GM19467 (cell line): ENCODE results near the gene FRMD7.
"Not testable (repeated sequence)": the region's sequence is repeated elsewhere in the genome, so short reads cannot be mapped to it uniquely, and the experiment has no call there.

Source experiments
- ATAC-seq: cut with Tn5 transposase; IDR thresholded peaks from one replicate; pipeline ENCODE4 v1.9.1; 2021; ENCODE audit warnings: mild to moderate bottlenecking, moderate library complexity; ENCODE audit not compliant: unreplicated experiment

The FRMD7 gene, protein sequence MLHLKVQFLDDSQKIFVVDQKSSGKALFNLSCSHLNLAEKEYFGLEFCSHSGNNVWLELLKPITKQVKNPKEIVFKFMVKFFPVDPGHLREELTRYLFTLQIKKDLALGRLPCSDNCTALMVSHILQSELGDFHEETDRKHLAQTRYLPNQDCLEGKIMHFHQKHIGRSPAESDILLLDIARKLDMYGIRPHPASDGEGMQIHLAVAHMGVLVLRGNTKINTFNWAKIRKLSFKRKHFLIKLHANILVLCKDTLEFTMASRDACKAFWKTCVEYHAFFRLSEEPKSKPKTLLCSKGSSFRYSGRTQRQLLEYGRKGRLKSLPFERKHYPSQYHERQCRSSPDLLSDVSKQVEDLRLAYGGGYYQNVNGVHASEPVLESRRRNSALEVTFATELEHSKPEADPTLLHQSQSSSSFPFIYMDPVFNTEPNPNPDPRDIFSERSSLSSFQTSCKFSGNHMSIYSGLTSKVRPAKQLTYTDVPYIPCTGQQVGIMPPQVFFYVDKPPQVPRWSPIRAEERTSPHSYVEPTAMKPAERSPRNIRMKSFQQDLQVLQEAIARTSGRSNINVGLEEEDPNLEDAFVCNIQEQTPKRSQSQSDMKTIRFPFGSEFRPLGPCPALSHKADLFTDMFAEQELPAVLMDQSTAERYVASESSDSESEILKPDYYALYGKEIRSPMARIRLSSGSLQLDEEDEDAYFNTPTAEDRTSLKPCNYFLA

DNA sequence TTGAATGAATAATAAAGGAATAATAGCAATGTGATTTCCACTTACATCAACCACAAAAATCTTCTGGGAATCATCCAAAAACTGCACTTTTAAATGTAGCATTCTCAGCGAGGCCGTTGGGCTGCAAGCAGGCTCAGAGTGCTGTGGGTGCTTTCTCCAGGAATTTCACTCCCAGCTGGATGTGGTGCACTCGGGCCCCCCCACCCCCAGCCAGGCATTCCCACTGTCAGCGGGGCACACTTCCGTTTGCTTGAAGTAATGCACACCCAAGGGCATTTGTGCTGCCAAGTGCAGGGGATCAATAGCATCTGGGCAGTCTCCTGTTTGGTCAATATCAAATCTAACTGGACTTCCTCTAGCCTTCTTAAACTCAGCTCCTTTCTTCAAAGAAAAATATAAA lies at the start of gene FRMD7:
FRMD7 (minus strand) TSS at position 278 of the 400 bp plus-strand sequence; CDS start at position 102, 176 bp downstream.
- no peak for ATAC-seq

DNA sequence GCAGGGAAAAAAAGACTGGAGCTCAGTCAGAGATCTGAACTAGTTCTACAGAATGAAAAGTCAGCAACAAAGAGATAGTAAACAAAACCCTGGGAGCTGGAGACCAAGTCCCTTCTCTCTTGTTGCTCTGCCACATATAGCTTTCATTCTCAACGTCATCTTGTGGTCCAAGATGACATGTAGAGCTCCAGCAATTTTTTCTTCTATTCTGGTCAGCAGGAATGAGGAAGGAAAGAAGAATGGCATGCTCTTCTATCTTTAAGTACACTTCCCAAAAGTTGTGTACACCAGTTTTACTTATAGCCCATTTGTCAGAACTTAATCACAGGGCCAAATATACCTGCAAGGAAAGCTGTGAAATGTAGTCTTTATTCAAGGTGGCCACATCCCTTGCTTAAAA lies 45.8 kb upstream of the FRMD7 start:
- ATAC-seq, result no peak

DNA sequence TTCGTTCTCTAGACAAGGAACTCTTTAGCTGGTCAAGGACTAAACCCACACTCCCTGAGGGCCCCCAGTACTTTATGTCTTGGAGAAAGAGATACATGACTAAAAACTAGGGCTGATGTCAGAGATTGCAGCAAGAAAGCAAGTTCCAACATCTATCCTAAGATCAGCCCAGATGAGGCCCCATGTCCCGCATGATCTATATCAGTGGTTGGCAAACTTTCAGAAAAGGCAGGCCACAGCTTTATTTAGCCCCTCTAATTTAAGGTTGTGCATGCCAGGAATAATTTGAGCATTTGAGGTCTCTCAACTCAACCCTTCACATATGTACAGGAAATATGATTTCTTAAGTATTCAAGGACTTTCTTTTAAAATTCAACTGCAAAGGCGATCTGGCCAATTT lies 44.1 kb upstream of the FRMD7 start:
- ATAC-seq, result no peak

DNA sequence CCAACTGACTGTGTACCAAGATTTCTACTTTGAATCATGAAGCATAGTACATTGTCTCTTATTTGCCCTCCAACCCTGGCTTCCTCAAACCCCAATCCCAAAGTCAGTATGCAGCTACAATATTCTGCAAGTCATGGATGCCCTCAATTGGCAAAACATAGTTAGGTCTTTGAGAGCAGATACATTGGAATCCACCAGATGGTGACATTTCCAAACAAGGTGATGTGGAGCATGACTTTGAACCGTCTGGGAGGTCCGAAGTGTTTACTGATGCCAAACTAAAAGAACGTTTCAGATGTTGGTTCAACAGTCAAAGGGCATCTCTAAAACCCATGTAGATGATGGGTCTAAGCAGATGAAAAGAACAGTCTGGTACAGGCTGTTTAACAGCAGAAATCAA lies 43.7 kb upstream of the FRMD7 start:
- no peak for ATAC-seq

DNA sequence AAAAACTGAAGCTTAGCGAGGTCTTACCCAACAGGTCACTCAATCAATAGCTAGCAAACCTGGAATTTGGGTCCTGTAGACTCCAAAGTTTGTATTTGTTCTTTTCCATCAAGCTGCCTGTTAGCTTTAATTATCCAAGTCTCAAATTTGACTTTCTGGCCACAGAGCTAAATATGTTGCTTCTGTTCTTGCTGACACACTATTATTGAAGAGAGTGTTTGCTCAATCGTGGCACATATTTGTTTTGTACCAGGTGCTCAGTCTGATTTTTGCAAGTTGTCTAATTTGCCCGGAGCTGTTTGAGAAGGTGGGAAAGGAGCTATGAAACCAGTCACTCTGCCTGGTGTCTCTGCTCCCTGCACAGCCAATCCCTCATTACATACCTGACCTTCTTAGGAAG lies 41.7 kb upstream of the FRMD7 start:
- ATAC-seq, result no peak

DNA sequence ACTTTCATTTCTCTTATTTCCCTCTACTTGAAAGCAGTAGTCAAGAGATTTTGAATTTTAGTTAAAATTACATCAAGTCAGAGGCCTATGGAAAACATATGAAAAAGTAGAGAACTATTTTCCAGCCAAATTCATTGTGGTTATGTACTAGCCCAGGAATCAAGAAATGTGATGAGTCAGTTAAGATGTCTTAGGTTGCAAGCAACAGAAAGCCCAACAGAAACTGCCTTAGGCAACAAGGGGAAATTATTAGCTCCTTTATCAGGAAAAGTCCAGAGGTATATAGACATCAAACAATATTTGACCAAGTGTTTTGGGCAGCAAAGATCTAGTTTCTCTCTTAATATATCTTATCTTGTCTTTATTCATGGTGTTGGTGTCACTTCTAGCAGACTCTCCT lies 37.8 kb upstream of the FRMD7 start:
- ATAC-seq, result no peak

DNA sequence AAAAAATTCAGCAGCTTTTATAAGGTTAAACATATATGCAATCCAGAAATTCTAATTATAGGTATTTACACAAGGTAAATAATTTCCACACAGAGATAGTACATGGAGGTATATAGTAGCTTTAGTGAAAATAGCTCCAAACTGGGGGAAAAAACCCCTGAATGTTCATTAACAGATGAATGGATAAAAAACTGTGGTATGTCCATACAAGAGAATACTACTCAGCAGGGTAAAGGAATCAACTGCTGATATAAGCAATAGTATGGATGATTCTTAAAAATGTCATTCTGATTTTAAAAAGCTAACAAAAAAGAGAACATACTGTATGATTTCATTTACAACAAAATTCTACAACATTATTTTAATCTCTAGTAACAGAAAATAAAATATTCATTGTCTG lies 37.2 kb upstream of the FRMD7 start:
- no peak for ATAC-seq

DNA sequence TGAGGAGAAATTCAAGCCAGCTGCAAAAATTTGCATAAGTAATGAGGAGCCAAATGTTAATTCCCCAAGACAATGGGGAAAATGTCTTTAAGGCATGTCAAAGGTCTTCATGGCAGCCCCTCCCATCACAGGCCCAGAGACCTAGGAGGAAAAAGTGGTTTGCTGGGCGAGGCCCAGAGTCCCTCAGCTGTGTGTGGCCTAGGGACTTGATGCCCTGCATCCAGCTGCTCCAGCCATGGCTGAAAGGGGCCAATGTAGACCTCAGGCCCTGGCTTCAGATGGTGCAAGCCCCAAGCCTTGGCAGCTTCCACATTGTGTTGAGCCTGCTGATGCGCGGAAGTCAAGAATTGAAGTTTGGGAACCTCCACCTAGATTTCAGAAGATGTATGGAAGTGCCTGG lies 35.3 kb upstream of the FRMD7 start:
- not testable (repeated sequence) for ATAC-seq

DNA sequence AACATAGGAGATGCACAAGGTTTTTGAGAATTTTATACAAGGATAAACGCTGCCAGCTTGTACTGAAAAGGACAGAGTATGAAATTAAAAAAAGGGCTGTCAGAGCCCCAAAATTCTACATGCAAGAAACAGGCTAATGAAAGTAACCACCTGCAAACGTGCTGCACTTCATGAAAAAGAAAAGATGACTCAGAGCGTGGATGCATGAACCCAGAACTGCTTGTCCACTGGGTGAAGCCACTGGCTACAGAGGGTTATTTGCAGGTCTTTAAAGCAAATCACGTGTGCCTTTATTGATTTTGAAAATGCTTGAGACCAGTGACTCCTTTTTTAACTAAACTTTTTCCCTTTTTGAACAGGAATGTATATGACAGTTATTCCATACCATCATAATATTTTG lies 25.3 kb upstream of the FRMD7 start:
- ATAC-seq, result no peak

DNA sequence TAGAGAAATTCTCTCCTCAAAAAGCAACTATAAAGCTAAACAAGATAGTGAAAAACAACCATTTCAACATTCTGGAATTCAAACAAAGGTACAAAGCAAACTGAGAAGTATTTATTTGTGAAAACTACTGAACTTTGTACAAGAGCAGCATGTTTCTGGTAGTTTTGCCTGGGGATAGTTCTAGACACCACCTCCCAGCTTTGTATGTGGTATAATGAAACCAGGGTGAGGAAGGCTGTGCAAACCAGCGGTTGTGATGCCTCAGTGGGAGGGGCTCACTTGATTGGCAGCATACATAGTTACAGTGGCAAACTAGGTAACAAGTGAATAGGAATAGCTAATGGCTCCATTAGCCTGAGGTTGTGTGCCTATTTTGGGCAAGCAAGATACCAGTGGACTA lies 18.6 kb upstream of the FRMD7 start:
- no peak for ATAC-seq

DNA sequence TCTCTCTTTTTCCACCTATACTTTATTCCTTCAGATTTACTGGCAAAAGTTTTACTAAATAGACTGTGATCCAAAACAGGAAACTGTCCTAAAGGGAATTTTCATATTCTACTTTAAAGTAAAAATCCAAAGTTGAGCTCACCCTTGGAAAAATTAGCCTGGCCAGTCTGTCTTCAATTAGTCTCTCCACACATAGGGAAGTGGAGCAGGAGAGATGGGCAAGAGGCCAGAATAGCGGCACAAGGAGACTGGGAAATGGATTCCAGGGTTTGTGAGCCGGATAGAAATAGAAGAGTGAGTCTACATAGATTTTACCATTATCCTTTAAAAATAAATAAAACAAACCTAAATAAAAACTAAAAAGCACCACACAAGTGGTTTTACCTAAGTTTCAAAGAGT lies 16.2 kb upstream of the FRMD7 start:
- ATAC-seq, result no peak

DNA sequence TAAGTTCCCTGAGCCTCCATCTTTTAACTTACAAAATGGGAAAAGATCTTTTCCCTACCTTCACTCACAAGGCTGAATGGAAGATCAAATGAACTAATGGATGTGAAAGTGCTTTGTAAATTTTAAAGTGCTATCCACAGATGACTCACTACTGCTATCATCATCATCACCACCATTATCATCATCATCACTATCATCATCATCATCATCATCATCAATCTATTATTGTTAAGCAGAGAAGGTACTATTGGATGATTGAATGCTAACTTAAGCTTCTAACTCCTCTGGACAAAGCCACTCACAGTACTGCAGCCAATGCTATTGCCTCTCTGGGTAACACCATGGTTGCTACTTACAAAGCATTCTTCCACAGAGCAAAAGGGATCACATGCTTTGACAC lies 1.9 kb downstream of the FRMD7 start:
- ATAC-seq, result no peak

DNA sequence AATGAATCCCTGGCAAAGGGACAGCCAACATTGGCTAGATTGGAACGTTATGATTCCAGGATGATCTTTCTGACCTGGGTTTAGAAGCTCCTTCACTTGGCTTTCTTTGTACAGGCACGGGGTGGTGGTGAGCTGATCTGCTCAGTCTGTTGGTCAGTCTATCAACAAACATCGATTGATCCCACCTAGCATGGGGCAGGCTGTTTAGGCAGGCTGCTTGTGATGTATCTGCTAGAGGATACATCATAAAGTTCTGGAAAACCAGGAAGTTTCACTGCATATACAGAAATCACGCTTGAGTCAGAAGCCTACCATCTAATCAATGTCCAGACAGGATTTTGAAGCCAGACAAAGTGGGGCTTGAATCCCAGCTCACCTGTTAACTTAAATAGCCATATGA lies 6.9 kb downstream of the FRMD7 start:
- no peak for ATAC-seq

DNA sequence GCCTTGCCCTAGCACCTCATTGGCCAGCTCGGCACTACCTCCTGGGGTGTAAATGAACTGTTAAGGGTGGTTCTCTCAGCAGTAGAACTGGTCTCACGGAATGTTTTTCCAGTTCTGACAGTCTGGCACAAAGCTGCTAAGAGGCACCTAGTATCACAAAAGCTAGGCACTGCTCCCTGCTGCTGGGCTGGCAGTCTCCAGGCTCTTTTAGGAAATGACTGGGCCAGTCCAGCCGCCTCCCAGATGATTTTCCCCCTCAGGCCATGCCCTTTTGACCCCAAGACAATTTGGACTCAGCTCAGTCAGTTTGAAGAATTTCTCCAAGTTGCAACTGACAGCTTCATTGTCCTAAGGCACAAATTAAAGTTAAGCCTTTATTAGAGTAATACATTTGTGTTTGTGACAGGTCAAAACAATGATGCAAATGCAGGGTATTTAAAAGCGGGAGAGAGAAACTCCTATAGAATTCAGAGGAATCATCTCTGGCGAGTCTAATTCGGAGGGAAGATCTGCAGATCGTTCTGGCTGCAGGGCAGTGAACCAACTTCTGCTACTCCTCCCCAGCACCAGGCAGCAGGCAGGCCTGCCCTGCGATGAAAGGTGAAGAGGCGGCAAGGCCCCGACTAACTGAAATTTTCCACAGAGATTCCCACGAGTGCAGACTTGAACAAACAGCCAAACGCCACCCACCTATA lies 7.9 kb downstream of the FRMD7 start:
- no peak for ATAC-seq

DNA sequence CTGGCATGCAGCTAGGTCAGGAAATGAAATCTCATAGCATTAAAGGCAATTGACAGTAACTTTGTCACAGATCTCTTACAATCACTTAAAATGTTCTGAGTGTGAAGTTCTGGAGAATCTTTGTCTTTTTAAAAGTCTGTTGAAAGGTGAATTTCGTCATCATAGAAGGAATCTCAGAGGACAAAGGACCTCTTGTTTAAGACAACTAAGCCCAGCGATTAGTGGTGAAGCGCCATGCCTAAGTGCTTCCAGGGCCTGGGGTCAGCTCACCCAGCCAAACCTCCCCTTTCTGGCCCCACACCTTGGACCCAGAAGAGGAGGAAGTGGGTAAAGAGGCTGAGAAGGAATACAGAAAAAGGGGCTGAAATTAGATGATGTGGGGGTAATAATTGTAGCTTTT lies 8.5 kb downstream of the FRMD7 start:
- ATAC-seq, result no peak

DNA sequence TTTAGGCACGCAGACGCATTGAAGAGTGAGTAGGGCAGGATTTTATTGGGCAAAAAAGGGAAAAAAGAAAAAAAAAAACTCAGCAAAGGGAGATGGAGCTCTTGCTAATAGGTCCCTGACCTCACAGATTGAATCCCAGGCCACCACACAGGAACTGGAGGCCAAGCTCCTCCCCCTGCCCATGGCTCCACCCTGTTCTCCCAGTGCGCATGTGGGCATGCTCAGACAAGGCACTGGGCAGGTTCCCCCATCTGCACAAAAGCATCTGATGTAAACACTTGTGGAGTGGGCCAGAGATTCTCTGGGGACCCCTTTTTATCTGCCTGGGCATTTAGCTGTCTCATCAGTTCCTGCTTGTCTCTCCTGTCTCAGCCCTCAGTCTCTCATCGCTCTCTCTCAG lies 9.5 kb downstream of the FRMD7 start:
- no peak for ATAC-seq

DNA sequence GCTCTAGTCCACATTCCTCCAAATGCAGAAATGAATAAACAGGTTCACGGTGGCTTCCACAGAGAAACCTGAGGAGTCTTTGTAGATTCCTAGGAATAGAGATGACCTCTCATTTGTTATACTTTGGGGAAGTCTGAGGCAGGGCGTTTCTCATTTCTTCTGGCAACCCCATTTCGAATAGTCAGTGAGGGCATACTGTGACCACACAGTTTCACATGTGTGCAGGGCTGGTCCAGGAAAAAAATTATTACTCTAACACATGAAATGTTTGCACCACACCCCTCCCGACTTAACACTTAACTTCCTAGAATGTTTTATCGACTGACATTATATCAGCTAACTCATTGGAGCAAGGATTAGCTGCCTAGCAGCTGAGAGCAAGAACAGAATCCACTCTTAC lies 12.0 kb downstream of the FRMD7 start:
- ATAC-seq, result no peak

DNA sequence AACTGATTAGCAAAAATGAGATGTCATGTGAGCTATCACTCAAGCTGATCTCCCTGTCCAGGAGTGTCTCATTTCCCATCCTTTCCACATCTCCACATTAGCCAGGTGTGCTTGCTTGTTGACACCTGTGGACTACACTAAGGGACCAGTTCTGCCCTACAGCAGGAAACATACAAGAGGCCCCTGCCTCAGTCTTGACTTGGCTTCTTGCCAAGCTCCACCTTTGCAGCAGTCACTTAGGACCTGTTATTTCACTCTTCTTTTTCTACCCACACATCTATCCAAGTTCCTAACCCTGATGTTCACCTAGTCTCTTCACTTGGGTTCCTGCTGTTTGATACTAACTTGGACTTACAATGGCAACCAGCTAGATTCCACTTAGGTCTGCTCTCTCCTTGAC lies 13.2 kb downstream of the FRMD7 start:
- ATAC-seq, result no peak

DNA sequence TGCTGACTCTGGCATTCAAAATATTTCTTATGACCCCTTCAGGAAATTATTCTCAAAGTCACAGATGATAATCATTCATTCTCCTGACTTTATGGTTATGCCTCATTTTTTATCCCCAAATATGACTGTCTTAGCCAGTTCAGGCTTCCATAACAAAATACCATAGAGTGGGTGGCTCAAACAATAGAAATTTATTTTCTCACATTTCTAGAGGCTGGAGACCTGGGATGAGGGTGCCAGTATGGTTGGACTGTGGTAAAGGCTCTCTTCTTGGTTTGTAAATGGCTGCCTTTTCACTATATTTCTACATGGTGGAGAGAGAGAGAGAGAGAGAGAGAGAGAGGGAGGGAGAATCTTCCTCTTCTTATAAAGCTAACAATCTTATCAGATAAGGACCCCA lies 20.5 kb downstream of the FRMD7 start:
- no peak for ATAC-seq

DNA sequence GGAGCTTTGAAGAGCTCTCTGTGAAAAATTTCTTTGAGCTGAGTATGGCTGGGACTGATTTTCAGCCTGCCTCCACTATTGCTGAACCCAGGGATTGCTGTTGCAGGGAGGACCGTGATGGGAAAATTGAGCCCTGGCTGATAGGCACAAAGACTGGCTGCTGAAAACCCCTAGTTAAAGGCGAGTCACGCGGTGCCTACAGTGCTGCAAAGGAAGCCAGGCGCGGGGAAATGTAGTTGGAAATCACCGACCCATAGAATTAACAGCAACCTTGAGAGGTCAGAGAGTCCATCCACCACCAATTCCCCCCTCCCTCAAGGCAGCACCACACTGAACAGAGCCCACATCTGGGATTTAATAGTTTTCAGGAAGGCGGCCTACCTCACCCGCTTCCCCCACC lies 26.0 kb downstream of the FRMD7 start:
- ATAC-seq, result no peak

DNA sequence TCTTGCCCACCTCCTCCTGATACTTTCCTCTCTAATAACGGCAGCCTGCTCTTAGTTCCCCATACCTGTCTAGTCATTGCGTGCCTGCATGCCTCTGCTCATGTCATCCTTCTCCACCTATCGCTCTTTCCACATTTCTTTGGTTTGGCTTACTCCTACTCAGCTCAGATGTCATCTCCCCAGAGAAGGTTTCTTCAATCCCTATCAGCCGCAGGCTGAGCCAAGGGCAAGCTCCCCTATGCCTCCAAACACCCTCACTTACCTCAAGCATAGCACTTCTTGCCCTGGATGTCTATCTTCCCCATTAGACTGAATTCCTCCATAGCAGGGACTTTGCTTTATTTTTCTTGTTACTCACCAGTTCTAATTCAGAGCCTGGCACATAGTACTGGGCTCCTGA lies 26.6 kb downstream of the FRMD7 start:
- no peak for ATAC-seq

DNA sequence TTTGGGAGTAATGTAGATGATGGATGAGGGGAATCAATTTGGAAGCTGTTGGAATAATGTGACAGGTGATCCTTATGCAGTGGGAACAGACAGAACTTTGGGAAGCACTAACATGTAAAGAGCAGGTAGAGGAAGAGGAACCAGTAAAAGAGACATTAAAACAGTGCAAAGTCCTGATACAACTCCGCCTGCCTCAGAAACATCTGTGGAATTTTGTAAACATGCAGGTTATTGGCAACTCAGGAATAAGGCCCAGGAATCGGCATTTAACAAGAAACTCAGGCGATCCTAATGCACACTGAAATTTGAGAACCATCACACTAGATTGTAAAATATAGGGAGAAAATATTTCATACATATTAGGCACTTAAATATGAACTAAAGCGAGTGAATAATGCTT lies 29.1 kb downstream of the FRMD7 start:
- not testable (repeated sequence) for ATAC-seq
